B cell (primary cell): Measurements from ENCODE around the gene YY1. TPM values are rescaled to one million over a fixed set of nuclear protein-coding genes. Genes with fewer than 3 reads are reported as not detected.

Experiments
- ATAC-seq: fragments of 200-7000 bp; cut with Tn5 transposase; one replicate; pipeline ENCODE4 v1.10.0; 2021; ENCODE audit warnings: low read depth, mild to moderate bottlenecking, moderate number of reproducible peaks, moderate library complexity
- CTCF ChIA-PET: fragments of 350-600 bp; sonication (Branson Sonifier 250); formaldehyde crosslinking; loops from one replicate; lab custom pipeline; 2021; ENCODE audit warnings: antibody characterized with exemption, inconsistent platforms; lab: Charles Lee
- POLR2A ChIA-PET: fragments of 350-600 bp; sonication (Branson Sonifier 250); formaldehyde crosslinking; loops from one replicate; lab custom pipeline; 2021; ENCODE audit warnings: antibody characterized with exemption; lab: Charles Lee
- DNase-seq: peaks from one replicate; pipeline ENCODE4 v3.0.0; 2013
- H2AFZ ChIP-seq: 2 replicates; pipeline ENCODE4 v1.6.1; 2012; ENCODE audit warnings: mild to moderate bottlenecking, low read depth, low read length; ENCODE audit not compliant: insufficient read depth, poor library complexity, severe bottlenecking
- H3K27ac ChIP-seq, 2 donors: 1 replicate in 1 of 2; 2 replicates in 1 of 2; pipeline ENCODE4 v1.5.1; 2012 to 2013; ENCODE audit warnings: low read length in 2 of 2, mild to moderate bottlenecking in 2 of 2, moderate library complexity in 1 of 2
- H3K27me3 ChIP-seq, 4 experiments: fragments of 200-600 bp in 1 of 4; sonication (generic) in 1 of 4; replicated peaks in 1 of 4; 1 replicate in 2 of 4; 2 replicates in 2 of 4; pipeline versions ENCODE4 v1.6.1 to v1.7.0; 2013 to 2016; ENCODE audit warnings: low read length in 3 of 4, mild to moderate bottlenecking in 2 of 4, mixed read lengths in 1 of 4, moderate library complexity in 1 of 4; ENCODE audit not compliant: insufficient read depth in 4 of 4, control insufficient read depth in 3 of 4; ENCODE audit errors: control extremely low read depth in 1 of 4
- H3K36me3 ChIP-seq, 2 experiments: replicated peaks in 1 of 2; 1 replicate in 1 of 2; 2 replicates in 1 of 2; pipeline versions ENCODE4 v1.6.1 to v1.7.1; 2013; ENCODE audit warnings: low read length in 1 of 2; ENCODE audit not compliant: insufficient read depth in 2 of 2, control insufficient read depth in 1 of 2; ENCODE audit errors: control extremely low read depth in 1 of 2, extremely low read depth in 1 of 2
- H3K4me1 ChIP-seq, 2 donors: fragments of 200-600 bp in 1 of 2; sonication (generic) in 1 of 2; 1 replicate in 1 of 2; 2 replicates in 1 of 2; pipeline versions ENCODE4 v1.5.1 to v1.6.1; 2013 to 2017; ENCODE audit warnings: low read length in 2 of 2; ENCODE audit not compliant: control insufficient read depth in 2 of 2, insufficient read depth in 2 of 2
- H3K4me2 ChIP-seq: replicated peaks from 2 replicates; pipeline ENCODE3; 2012; ENCODE audit warnings: mild to moderate bottlenecking, low read depth, low read length; ENCODE audit not compliant: poor library complexity, severe bottlenecking
- H3K4me3 ChIP-seq, 5 experiments: fragments of 200-600 bp in 1 of 5; sonication (generic) in 1 of 5; 1 replicate in 3 of 5; 2 replicates in 2 of 5; pipeline versions ENCODE4 v1.5.1 to v1.7.0; 2011 to 2016; ENCODE audit warnings: low read length in 4 of 5, mild to moderate bottlenecking in 4 of 5, low read depth in 2 of 5, control low read depth in 1 of 5, moderate library complexity in 1 of 5; ENCODE audit not compliant: insufficient read depth in 1 of 5; ENCODE audit errors: control extremely low read depth in 1 of 5, extremely low read depth in 1 of 5
- H3K79me2 ChIP-seq: fragments of 200-600 bp; sonication (generic); one replicate; pipeline ENCODE4 v1.6.0; 2016; ENCODE audit warnings: low read length; ENCODE audit not compliant: control insufficient read depth, insufficient read depth
- H3K9ac ChIP-seq: fragments of 200-600 bp; sonication (generic); 2 replicates; pipeline ENCODE4 v1.6.1; 2017; ENCODE audit warnings: mild to moderate bottlenecking, low read length, moderate library complexity
- H3K9me3 ChIP-seq, 3 donors: one replicate each; pipeline versions ENCODE4 v1.6.1 to v1.7.1; 2013; ENCODE audit warnings: low read length in 2 of 3; ENCODE audit not compliant: control insufficient read depth in 2 of 3, insufficient read depth in 1 of 3; ENCODE audit errors: control extremely low read depth in 1 of 3
- H4K20me1 ChIP-seq: 2 replicates; pipeline ENCODE4 v1.6.0; 2012; ENCODE audit warnings: mild to moderate bottlenecking, low read length; ENCODE audit not compliant: insufficient read depth, control insufficient read depth, poor library complexity, severe bottlenecking
- H3K27ac Mint-ChIP-seq: one replicate; pipeline ENCODE4 v1.8.0; 2021; ENCODE audit warnings: mixed read lengths
- H3K27me3 Mint-ChIP-seq: one replicate; pipeline ENCODE4 v1.8.0; 2021; ENCODE audit warnings: mixed read lengths
- H3K4me1 Mint-ChIP-seq: one replicate; pipeline ENCODE4 v1.8.0; 2021; ENCODE audit warnings: mixed read lengths
- H3K4me3 Mint-ChIP-seq: one replicate; pipeline ENCODE4 v1.8.0; 2021; ENCODE audit warnings: mixed read lengths
- H3K9me3 Mint-ChIP-seq: one replicate; pipeline ENCODE4 v1.8.0; 2022; ENCODE audit warnings: mixed read lengths; ENCODE audit not compliant: insufficient read depth
- CTCF ChIP-seq: fragments of 200-600 bp; IDR thresholded peaks from one replicate; pipeline ENCODE4 v1.8.0; 2022; ENCODE audit warnings: antibody characterized with exemption, mild to moderate bottlenecking
- EZH2 ChIP-seq: IDR thresholded peaks from 2 replicates; pipeline ENCODE4 v1.6.1; 2012; ENCODE audit warnings: borderline replicate concordance, low read depth, mild to moderate bottlenecking, moderate library complexity, low read length; ENCODE audit not compliant: insufficient read depth, poor library complexity, severe bottlenecking
- WGBS: methylation state at CpG from one replicate; pipeline ENCODE4 v1.1.5; 2013; ENCODE audit warnings: missing lambda C conversion rate; ENCODE audit not compliant: insufficient coverage; 5-methylcytosine and 5-hydroxymethylcytosine counted together
- intact Hi-C: fragments of 100-400 bp; cut with micrococcal nuclease; formaldehyde crosslinking; loops from one replicate; pipeline ENCODE4 v1.10.0; 2022
- polyA plus RNA-seq: library from polyadenylated mRNA; depleted of rRNA; stranded (reverse); fragments of >200 nt; gene quantifications from 2 replicates; pipeline ENCODE4 v1.2.3, GENCODE V29; 2012
- total RNA-seq, 2 donors: library from RNA; stranded (reverse); fragments of 120-200 nt in 1 of 2; gene quantifications; 1 replicate in 1 of 2; 2 replicates in 1 of 2; pipeline versions ENCODE4 v1.2.3 to v1.2.4, GENCODE V29; 2013 to 2022

YY1 gene
- total and polyA plus RNA-seq, 2 donors (not counting 1 experiment from before 2014, with no cell fraction given) = 24.0 to 91.4 TPM

GRCh38 chr14:100243020-100243419 lies 4.1 kb downstream of the YY1 start:
- peak overlapping the region in 1 of 2 donors; percentile 86 for H3K27ac ChIP-seq
- peaks cover 43 to 52% of the 10 kb centered on the region in 2 donors for H3K4me1 ChIP-seq
- peak overlapping the region; percentile 33 for H3K27ac Mint-ChIP-seq

More at GRCh38 chr14:100243020-100243419, 4.1 kb downstream of the YY1 start:
- Histone ChIP-seq H3K79me2 (peaks cover 87% of the 10 kb centered on the region), H3K9me3 (no peaks in the 10 kb centered on the region), H2AFZ (no peak overlapping the region), H3K36me3 (no peaks in the 10 kb centered on the region), H3K9ac (no peak overlapping the region), H3K4me2 (peak overlapping the region; percentile 34), H3K4me3 (no peak overlapping the region), H3K27me3 (no peaks in the 10 kb centered on the region), H4K20me1 (peaks cover 39% of the 10 kb centered on the region)
- H3K4me3 Mint-ChIP-seq = peak overlapping the region; percentile 69
- DNase-seq (no peak), ATAC-seq (no peak)
- no peaks in the 10 kb centered on the region for H3K9me3 Mint-ChIP-seq
- whole genome bisulfite sequencing = no CpG with 5 or more reads among the region's 3 CpGs
- H3K4me1 Mint-ChIP-seq = peaks cover 56% of the 10 kb centered on the region
- no peaks in the 10 kb centered on the region for H3K27me3 Mint-ChIP-seq
- ChIA-PET CTCF (interaction anchor here (0.5 to 2.4 kb wide), 6 partner anchors 19 to 139 kb away, joined by 3 to 6 read pairs (median 4); a partner anchor contains a TSS), POLR2A (interaction anchor here (0.6 to 0.8 kb wide), 2 partner anchors 21 to 125 kb away, joined by 3 to 8 read pairs; no protein-coding TSS in a partner anchor)
- intact Hi-C loops = no loop called here
- TF ChIP-seq CTCF = no peak
- no peak for TF ChIP-seq EZH2
